Measurements from ENCODE around the gene C8A.

GRCh38 chr1:56929492-56929891, 74.9 kb downstream of the C8A start:
- TF ChIP-seq POLR2A (IDR thresholded peaks at IDR 0.05; ENCODE audit: low read depth, low read length) (no peak), SPI1 (IDR thresholded peaks at IDR 0.05; ENCODE audit: low read depth, low read length) (no peak), POLR2AphosphoS5 (IDR thresholded peaks at IDR 0.05; ENCODE audit: low read depth, low read length) (no peak), TAF1 (IDR thresholded peaks at IDR 0.05; ENCODE audit: low read depth, low read length) (no peak), PAX5 (IDR thresholded peaks at IDR 0.05; ENCODE audit: insufficient read depth, low read length, severe bottlenecking) (no peak)

Measured in GM12891 (cell line).